ENCODE measurements around the gene PSORS1C1. TPM values are rescaled to one million over a fixed set of nuclear protein-coding genes. Genes with fewer than 3 reads are reported as not detected.
"Not testable (repeated sequence)": the region's sequence is repeated elsewhere in the genome, so short reads cannot be mapped to it uniquely, and the experiment has no call there.

The PSORS1C1 gene
- total and polyA plus RNA-seq, 2 of the 4 experiments (the other 2 are of a cell fraction), result 0.36 to 1.1 TPM

DNA sequence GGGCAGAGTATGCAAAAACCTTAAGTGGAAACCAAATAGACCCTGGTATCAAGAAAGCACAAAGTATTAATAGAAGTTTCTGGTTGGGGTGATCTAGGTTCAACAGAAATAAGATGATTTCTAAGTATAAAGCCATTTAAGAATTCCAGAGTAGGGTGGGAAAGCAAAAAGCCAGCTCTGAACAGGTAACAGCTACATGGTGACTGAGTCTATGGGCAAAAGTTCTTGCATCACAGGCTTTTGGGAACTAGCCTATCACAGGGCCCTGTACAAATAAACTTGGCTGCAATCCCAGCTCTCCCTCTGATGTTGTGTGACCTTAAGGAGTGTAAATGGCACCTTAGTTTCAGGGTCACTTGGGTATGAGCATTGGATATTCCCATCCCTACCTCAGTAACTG, 49.3 kb downstream of the PSORS1C1 start:
- BruUV-seq (replicated peaks), result no TSS peak

DNA sequence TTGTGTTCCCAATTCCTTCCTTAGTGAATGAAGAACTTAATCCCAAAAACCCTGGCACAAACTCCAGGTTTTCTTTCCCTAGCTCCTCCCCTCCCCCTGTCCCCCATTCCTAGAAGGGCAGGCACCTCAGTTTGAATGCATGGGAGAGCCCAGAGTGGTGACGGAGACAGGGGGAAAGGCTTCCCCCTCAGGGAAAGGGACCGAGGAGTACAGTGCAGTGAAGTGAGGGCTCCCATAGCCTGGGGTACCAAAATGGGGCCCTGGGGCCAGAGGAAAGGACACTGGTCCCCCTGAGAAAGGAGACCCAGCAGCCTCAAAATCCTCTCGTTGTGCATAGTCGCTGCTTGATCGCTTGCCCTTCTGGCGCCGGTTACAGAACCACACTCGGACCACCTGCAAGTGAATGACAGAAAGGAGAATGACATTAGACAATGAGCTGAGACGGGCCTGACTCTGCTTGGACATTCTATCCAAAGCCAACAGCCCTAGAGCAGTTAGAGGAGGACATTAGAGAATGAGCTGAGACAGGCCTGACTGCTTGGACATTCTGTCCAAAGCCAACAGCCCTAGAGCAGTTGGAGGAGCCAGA, 50.0 kb downstream of the PSORS1C1 start:
- H2BK120ac ChIP-seq (ENCODE audit: low read depth, low read length); H2AFZ ChIP-seq (replicated peaks; ENCODE audit: low read length, poor library complexity); H4K8ac ChIP-seq (ENCODE audit: low read depth in 2 of 2, low read length in 2 of 2); DNase-seq; H2BK15ac ChIP-seq (ENCODE audit: low read depth, low read length); H3K9me3 ChIP-seq (ENCODE audit: control insufficient read depth, insufficient read depth, low read length); BruUV-seq (replicated peaks); H3K4me1 ChIP-seq (ENCODE audit: control insufficient read depth, insufficient read depth, low read length); H2AK9ac ChIP-seq (replicated peaks; ENCODE audit: low read depth, low read length, poor library complexity); H2BK20ac ChIP-seq (ENCODE audit: low read depth, low read length); H3K9me1 ChIP-seq (ENCODE audit: insufficient read depth, low read length); POLR2A ChIA-PET (ENCODE audit: unreplicated experiment); ATAC-seq (ENCODE audit: low read depth); in situ Hi-C loops (cut with MboI; ENCODE audit: low sequenced_read_pairs); H3K18ac ChIP-seq (ENCODE audit: low read depth, low read length); H2AK5ac ChIP-seq (ENCODE audit: low read depth, low read length); H4K5ac ChIP-seq (ENCODE audit: low read depth, low read length); H3K36me3 ChIP-seq (ENCODE audit: control insufficient read depth, insufficient read depth, low read length); dilution Hi-C loops (cut with HindIII; ENCODE audit: low sequenced_read_pairs, unreplicated experiment); H3K4me3 ChIP-seq (ENCODE audit: insufficient read depth, low read depth, low read length); H3K9ac ChIP-seq (ENCODE audit: low read depth, low read length); H3K27ac ChIP-seq (ENCODE audit: insufficient read depth, low read length); H3K4ac ChIP-seq (ENCODE audit: low read depth, low read length); H3K14ac ChIP-seq (replicated peaks; ENCODE audit: low read depth, low read length); H2BK5ac ChIP-seq (ENCODE audit: low read depth, low read length, poor library complexity, severe bottlenecking); H4K91ac ChIP-seq (ENCODE audit: insufficient read depth, low read depth, low read length); H3K56ac ChIP-seq (ENCODE audit: extremely low read depth, insufficient read depth, low read length); H4K20me1 ChIP-seq (ENCODE audit: insufficient read depth, low read length); H3K27me3 ChIP-seq (ENCODE audit: control insufficient read depth, insufficient read depth, low read length); H3K4me2 ChIP-seq (ENCODE audit: low read depth, low read length); intact Hi-C loops (cut with micrococcal nuclease); H3K23ac ChIP-seq (ENCODE audit: low read depth, low read length): not testable (repeated sequence)
- CTCF ChIA-PET, result interaction anchor here (1.1 kb wide), 1 partner anchor 21 kb away, joined by 3 read pairs; no protein-coding TSS in a partner anchor
- no CpG with 5 or more reads among the region's 9 CpGs for WGBS, 2 experiments (ENCODE audit: extremely low coverage in 2 of 2, insufficient read length in 1 of 2)
- peaks cover 7 to 27% of the 10 kb centered on the region in 2 experiments for H3K79me1 ChIP-seq (ENCODE audit: low read depth in 1 of 2, low read length in 2 of 2)

More for the DNA sequence above, 49.3 kb downstream of the PSORS1C1 start:
- CTCF ChIA-PET, result no interaction called here
- H3K4me2 ChIP-seq (ENCODE audit: low read depth, low read length), result no peak overlapping the region
- no peak for TF ChIP-seq RFX5 (IDR thresholded peaks at IDR 0.05; ENCODE audit: low read depth, low read length)
- TF ChIP-seq CEBPB (IDR thresholded peaks at IDR 0.05; ENCODE audit: low read depth, low read length), result 0 out of 2 replicates have a peak, but pooled peaks have one; percentile 27
- H2BK15ac ChIP-seq (ENCODE audit: low read depth, low read length), result no peak overlapping the region
- H2AFZ ChIP-seq (replicated peaks; ENCODE audit: low read length, poor library complexity), result no peak overlapping the region
- in situ Hi-C loops (cut with MboI; ENCODE audit: low sequenced_read_pairs), result no loop called here
- H2BK5ac ChIP-seq (ENCODE audit: low read depth, low read length, poor library complexity, severe bottlenecking), result no peak overlapping the region
- peak; percentile 16 for DNase-seq
- no peak overlapping the region for H3K27ac ChIP-seq (ENCODE audit: insufficient read depth, low read length)
- no peak overlapping the region for H3K9ac ChIP-seq (ENCODE audit: low read depth, low read length)
- H2AK9ac ChIP-seq (replicated peaks; ENCODE audit: low read depth, low read length, poor library complexity), result no peak overlapping the region
- H3K36me3 ChIP-seq (ENCODE audit: control insufficient read depth, insufficient read depth, low read length), result no peaks in the 10 kb centered on the region; the same call in 1 of the 2 replicates
- H3K56ac ChIP-seq (ENCODE audit: extremely low read depth, insufficient read depth, low read length), result no peak overlapping the region
- intact Hi-C loops (cut with micrococcal nuclease), result no loop called here
- no peak for ATAC-seq (ENCODE audit: low read depth)
- dilution Hi-C loops (cut with HindIII; ENCODE audit: low sequenced_read_pairs, unreplicated experiment), result no loop called here
- peaks cover 6% of the 10 kb centered on the region for H3K9me1 ChIP-seq (ENCODE audit: insufficient read depth, low read length)
- H3K14ac ChIP-seq (replicated peaks; ENCODE audit: low read depth, low read length), result no peak overlapping the region
- no peak overlapping the region for H3K4ac ChIP-seq (ENCODE audit: low read depth, low read length)
- no peaks in the 10 kb centered on the region for H3K9me3 ChIP-seq (ENCODE audit: control insufficient read depth, insufficient read depth, low read length)
- no peaks in the 10 kb centered on the region for H3K27me3 ChIP-seq (ENCODE audit: control insufficient read depth, insufficient read depth, low read length)
- H4K20me1 ChIP-seq (ENCODE audit: insufficient read depth, low read length), result peaks cover 4% of the 10 kb centered on the region
- peaks cover 8 to 33% of the 10 kb centered on the region in 2 experiments for H3K79me1 ChIP-seq (ENCODE audit: low read depth in 1 of 2, low read length in 2 of 2)
- H3K4me1 ChIP-seq (ENCODE audit: control insufficient read depth, insufficient read depth, low read length), result peaks cover 6% of the 10 kb centered on the region
- no peak overlapping the region for H4K91ac ChIP-seq (ENCODE audit: insufficient read depth, low read depth, low read length)
- POLR2A ChIA-PET (ENCODE audit: unreplicated experiment), result no interaction called here
- no peak overlapping the region for H3K18ac ChIP-seq (ENCODE audit: low read depth, low read length)
- H4K5ac ChIP-seq (ENCODE audit: low read depth, low read length), result no peak overlapping the region
- H3K4me3 ChIP-seq (ENCODE audit: insufficient read depth, low read depth, low read length), result no peak overlapping the region
- H2BK20ac ChIP-seq (ENCODE audit: low read depth, low read length), result no peak overlapping the region
- H2BK120ac ChIP-seq (ENCODE audit: low read depth, low read length), result no peak overlapping the region
- no peak overlapping the region for H3K23ac ChIP-seq (ENCODE audit: low read depth, low read length)
- H4K8ac ChIP-seq (ENCODE audit: low read depth in 2 of 2, low read length in 2 of 2), result no peak overlapping the region
- H2AK5ac ChIP-seq (ENCODE audit: low read depth, low read length), result no peak overlapping the region
